WTC11 (cell line): ENCODE results near the gene VKORC1. TPM values are rescaled to one million over a fixed set of nuclear protein-coding genes. Genes with fewer than 3 reads are reported as not detected.

Source experiments
- ATAC-seq: fragments of 200-7000 bp; cut with Tn5 transposase; 2 replicates; pipeline ENCODE4 v1.10.0; 2021; ENCODE audit warnings: mild to moderate bottlenecking, moderate library complexity
- CTCF ChIA-PET: fragments of 300-600 bp; sonication (Branson Sonifier 250); formaldehyde crosslinking; loops from one replicate; lab custom pipeline; 2021; ENCODE audit warnings: antibody characterized with exemption; lab: Charles Lee
- POLR2A ChIA-PET: fragments of 350-600 bp; sonication (Branson Sonifier 250); formaldehyde crosslinking; loops from one replicate; lab custom pipeline; 2021; ENCODE audit warnings: antibody characterized with exemption; lab: Charles Lee
- DNase-seq: peaks from one replicate; pipeline ENCODE4 v3.0.0; 2021; ENCODE audit warnings: low spot score
- H3K27ac Mint-ChIP-seq: 2 replicates; pipeline ENCODE4 v1.8.0; 2021; ENCODE audit warnings: mixed read lengths
- H3K27me3 Mint-ChIP-seq: 2 replicates; pipeline ENCODE4 v1.8.0; 2021; ENCODE audit warnings: low read depth, mild to moderate bottlenecking, moderate library complexity, mixed read lengths
- H3K36me3 Mint-ChIP-seq: 2 replicates; pipeline ENCODE4 v1.8.0; 2021; ENCODE audit warnings: mixed read lengths
- H3K4me1 Mint-ChIP-seq: 2 replicates; pipeline ENCODE4 v1.8.0; 2022; ENCODE audit warnings: mixed read lengths
- H3K4me3 Mint-ChIP-seq: 2 replicates; pipeline ENCODE4 v1.8.0; 2021; ENCODE audit warnings: mild to moderate bottlenecking, moderate library complexity, mixed read lengths
- H3K9me3 Mint-ChIP-seq: 2 replicates; pipeline ENCODE4 v1.8.0; 2021; ENCODE audit warnings: mixed read lengths
- CREB1 ChIP-seq: sonication (generic); formaldehyde crosslinking; IDR thresholded peaks from 2 replicates; pipeline ENCODE4 v1.8.0; 2023; ENCODE audit warnings: mild to moderate bottlenecking, missing genetic modification reagents
- CREM ChIP-seq: sonication (generic); formaldehyde crosslinking; IDR thresholded peaks from 2 replicates; pipeline ENCODE4 v1.8.1; 2022; ENCODE audit warnings: mild to moderate bottlenecking, missing genetic modification reagents, moderate library complexity
- ESRRA ChIP-seq: sonication (generic); formaldehyde crosslinking; IDR thresholded peaks from 2 replicates; pipeline ENCODE4 v1.8.1; 2022; ENCODE audit warnings: mild to moderate bottlenecking, missing genetic modification reagents, borderline replicate concordance
- FOXP4 ChIP-seq: sonication (generic); formaldehyde crosslinking; IDR thresholded peaks from 2 replicates; pipeline ENCODE4 v1.8.0; 2022; ENCODE audit warnings: mild to moderate bottlenecking, missing genetic modification reagents
- HMGA2 ChIP-seq: fragments of 250-450 bp; sonication (Bioruptor Pico); IDR thresholded peaks from 2 replicates; pipeline ENCODE4 v1.4.0; 2021; ENCODE audit warnings: mild to moderate bottlenecking, moderate library complexity
- MAX ChIP-seq: sonication (generic); formaldehyde crosslinking; IDR thresholded peaks from 2 replicates; pipeline ENCODE4 v1.8.0; 2022; ENCODE audit warnings: mild to moderate bottlenecking, missing genetic modification reagents
- OVOL2 ChIP-seq: fragments of 250-450 bp; sonication (Bioruptor Pico); IDR thresholded peaks from 2 replicates; pipeline ENCODE4 v1.9.0; 2021; ENCODE audit warnings: mild to moderate bottlenecking, borderline replicate concordance
- PRDM15 ChIP-seq: sonication (generic); formaldehyde crosslinking; IDR thresholded peaks from 2 replicates; pipeline ENCODE4 v1.8.0; 2022; ENCODE audit warnings: missing genetic modification reagents
- PREB ChIP-seq: sonication (generic); formaldehyde crosslinking; IDR thresholded peaks from 2 replicates; pipeline ENCODE4 v1.8.1; 2022; ENCODE audit warnings: mild to moderate bottlenecking, missing genetic modification reagents, moderate library complexity, borderline replicate concordance
- TP53 ChIP-seq: sonication (generic); formaldehyde crosslinking; IDR thresholded peaks from 2 replicates; pipeline ENCODE4 v1.8.1; 2023; ENCODE audit warnings: mild to moderate bottlenecking, missing genetic modification reagents
- ZBTB21 ChIP-seq: sonication (generic); formaldehyde crosslinking; IDR thresholded peaks from 2 replicates; pipeline ENCODE4 v1.8.1; 2023; ENCODE audit warnings: mild to moderate bottlenecking, missing genetic modification reagents, borderline replicate concordance
- ZNF219 ChIP-seq: sonication (generic); formaldehyde crosslinking; IDR thresholded peaks from 2 replicates; pipeline ENCODE4 v1.8.0; 2023; ENCODE audit warnings: missing genetic modification reagents, mild to moderate bottlenecking, borderline replicate concordance
- ZNF532 ChIP-seq: fragments of 250-450 bp; sonication (Bioruptor Pico); IDR thresholded peaks from 2 replicates; pipeline ENCODE4 v1.9.0; 2021; ENCODE audit warnings: mild to moderate bottlenecking, borderline replicate concordance
- total RNA-seq: library from RNA; stranded (reverse); gene quantifications from 3 replicates; pipeline ENCODE4 v1.2.3, GENCODE V29; 2021

VKORC1 gene
- total RNA-seq, 1 experiment from 2014 or later: 85.7 TPM

- TF ChIP-seq PRDM15 (CRISPR knock-in tag) (no peak), FOXP4 (CRISPR knock-in tag) (no peak), ESRRA (CRISPR knock-in tag) (no peak), TP53 (CRISPR knock-in tag) (no peak), CREM (CRISPR knock-in tag) (no peak), OVOL2 (CRISPR knock-in tag) (no peak), ZBTB21 (CRISPR knock-in tag) (no peak), HMGA2 (CRISPR knock-in tag) (no peak), CREB1 (no peak), ZNF219 (no peak), PREB (no peak)
Observed at GRCh38 chr16:31109622-31110021, 15.0 kb upstream of the VKORC1 start (continued).

GRCh38 chr16:31108794-31109558 is 14.4 kb upstream of the VKORC1 start:
- ATAC-seq: peak; percentile 9
- Mint-ChIP-seq H3K4me3 (peak overlapping the region; percentile 74), H3K27ac (no peak overlapping the region), H3K27me3 (no peaks in the 10 kb centered on the region), H3K4me1 (peaks cover 9% of the 10 kb centered on the region; the same call in 1 of the 2 replicates), H3K36me3 (peaks cover 30% of the 10 kb centered on the region), H3K9me3 (no peaks in the 10 kb centered on the region)
- POLR2A ChIA-PET: interaction anchor here (1.2 kb wide), 1 partner anchor 9 kb away, joined by 4 read pairs; the partner anchor contains the start of gene KAT8
- TF ChIP-seq ZNF532 (CRISPR knock-in tag) (no peak), CREM (CRISPR knock-in tag) (no peak), MAX (CRISPR knock-in tag) (peak; percentile 58; the same call in 1 of the 2 replicates)
- DNase-seq: no peak
- CTCF ChIA-PET: interaction anchor here (0.6 to 3.0 kb wide), 3 partner anchors 9 to 124 kb away, joined by 3 to 9 read pairs (median 4); partner anchors contain the start of genes HSD3B7 and KAT8
